Neural progenitor cell (in vitro differentiated cells): Measurements from ENCODE around the gene ZNF681. TPM values are rescaled to one million over a fixed set of nuclear protein-coding genes. Genes with fewer than 3 reads are reported as not detected.
A peak's percentile ranks its signal among the peaks of the same experiment; 100 is the strongest.

Source experiments
- DNase-seq: peaks from one replicate; pipeline ENCODE4 v3.0.0-alpha.2; 2016; ENCODE audit warnings: low spot score
- H2AFZ ChIP-seq: fragments of 200-600 bp; sonication (generic); replicated peaks from 2 replicates; pipeline ENCODE4 v1.6.1; 2016; ENCODE audit warnings: antibody characterized with exemption
- H3F3A ChIP-seq: fragments of 200-600 bp; sonication (generic); 2 replicates; pipeline ENCODE4 v1.6.1; 2016; ENCODE audit warnings: antibody characterized with exemption, low read depth
- H3K27ac ChIP-seq: fragments of 200-600 bp; sonication (generic); 2 replicates; pipeline ENCODE4 v1.5.1; 2016; ENCODE audit warnings: mild to moderate bottlenecking
- H3K27me3 ChIP-seq: fragments of 200-600 bp; sonication (generic); 2 replicates; pipeline ENCODE4 v1.6.1; 2016; ENCODE audit warnings: mild to moderate bottlenecking, moderate library complexity
- H3K36me3 ChIP-seq: fragments of 200-600 bp; sonication (generic); 2 replicates; pipeline ENCODE4 v1.5.1; 2016
- H3K4me1 ChIP-seq: fragments of 200-600 bp; sonication (generic); 2 replicates; pipeline ENCODE4 v1.6.1; 2016; ENCODE audit warnings: mixed run types
- H3K4me2 ChIP-seq: fragments of 200-600 bp; sonication (generic); 2 replicates; pipeline ENCODE4 v1.6.1; 2016
- H3K4me3 ChIP-seq: fragments of 200-600 bp; sonication (generic); 2 replicates; pipeline ENCODE4 v1.5.1; 2016
- H3K79me2 ChIP-seq: fragments of 200-600 bp; sonication (generic); 2 replicates; pipeline ENCODE4 v1.6.1; 2016; ENCODE audit warnings: low read depth
- H3K9ac ChIP-seq: fragments of 200-600 bp; sonication (generic); 2 replicates; pipeline ENCODE4 v1.6.1; 2016
- H3K9me3 ChIP-seq: fragments of 200-600 bp; sonication (generic); 2 replicates; pipeline ENCODE4 v1.5.1; 2016; ENCODE audit warnings: low read depth
- H4K20me1 ChIP-seq: fragments of 200-600 bp; sonication (generic); 2 replicates; pipeline ENCODE4 v1.6.1; 2016; ENCODE audit warnings: low read depth
- H3K27ac Mint-ChIP-seq: 3 replicates; pipeline ENCODE4 v1.8.0; 2021; ENCODE audit warnings: mixed read lengths
- H3K27me3 Mint-ChIP-seq: 2 replicates; pipeline ENCODE4 v1.8.0; 2022; ENCODE audit warnings: low read depth, mild to moderate bottlenecking, inconsistent platforms, moderate library complexity, mixed read lengths; ENCODE audit not compliant: insufficient read depth
- H3K36me3 Mint-ChIP-seq: 3 replicates; pipeline ENCODE4 v1.8.0; 2021; ENCODE audit warnings: mixed read lengths
- H3K4me1 Mint-ChIP-seq: 3 replicates; pipeline ENCODE4 v1.8.0; 2021; ENCODE audit warnings: mixed read lengths
- H3K4me3 Mint-ChIP-seq: 3 replicates; pipeline ENCODE4 v1.8.0; 2021; ENCODE audit warnings: mild to moderate bottlenecking, moderate library complexity, mixed read lengths
- H3K9me3 Mint-ChIP-seq: 3 replicates; pipeline ENCODE4 v1.8.0; 2020; ENCODE audit warnings: mixed read lengths
- CTCF ChIP-seq: fragments of 200-600 bp; sonication (generic); IDR thresholded peaks from 2 replicates; pipeline ENCODE4 v1.5.1; 2017; ENCODE audit warnings: antibody characterized with exemption, mild to moderate bottlenecking
- EZH2 ChIP-seq: fragments of 200-600 bp; sonication (generic); IDR thresholded peaks from 2 replicates; pipeline ENCODE4 v1.6.1; 2017; ENCODE audit warnings: antibody characterized with exemption, mild to moderate bottlenecking, moderate library complexity
- EZH2phosphoT487 ChIP-seq: fragments of 200-600 bp; sonication (generic); IDR thresholded peaks from 2 replicates; pipeline ENCODE4 v1.6.1; 2017; ENCODE audit warnings: antibody characterized with exemption
- total RNA-seq: library from RNA; depleted of rRNA; stranded (reverse); fragments of >200 nt; gene quantifications from 2 replicates; pipeline ENCODE4 v1.2.3, GENCODE V29; 2015; ENCODE audit warnings: low replicate concordance

ZNF681 gene
- 11.4 and 16.7 TPM in 2 replicates for total RNA-seq

DNA sequence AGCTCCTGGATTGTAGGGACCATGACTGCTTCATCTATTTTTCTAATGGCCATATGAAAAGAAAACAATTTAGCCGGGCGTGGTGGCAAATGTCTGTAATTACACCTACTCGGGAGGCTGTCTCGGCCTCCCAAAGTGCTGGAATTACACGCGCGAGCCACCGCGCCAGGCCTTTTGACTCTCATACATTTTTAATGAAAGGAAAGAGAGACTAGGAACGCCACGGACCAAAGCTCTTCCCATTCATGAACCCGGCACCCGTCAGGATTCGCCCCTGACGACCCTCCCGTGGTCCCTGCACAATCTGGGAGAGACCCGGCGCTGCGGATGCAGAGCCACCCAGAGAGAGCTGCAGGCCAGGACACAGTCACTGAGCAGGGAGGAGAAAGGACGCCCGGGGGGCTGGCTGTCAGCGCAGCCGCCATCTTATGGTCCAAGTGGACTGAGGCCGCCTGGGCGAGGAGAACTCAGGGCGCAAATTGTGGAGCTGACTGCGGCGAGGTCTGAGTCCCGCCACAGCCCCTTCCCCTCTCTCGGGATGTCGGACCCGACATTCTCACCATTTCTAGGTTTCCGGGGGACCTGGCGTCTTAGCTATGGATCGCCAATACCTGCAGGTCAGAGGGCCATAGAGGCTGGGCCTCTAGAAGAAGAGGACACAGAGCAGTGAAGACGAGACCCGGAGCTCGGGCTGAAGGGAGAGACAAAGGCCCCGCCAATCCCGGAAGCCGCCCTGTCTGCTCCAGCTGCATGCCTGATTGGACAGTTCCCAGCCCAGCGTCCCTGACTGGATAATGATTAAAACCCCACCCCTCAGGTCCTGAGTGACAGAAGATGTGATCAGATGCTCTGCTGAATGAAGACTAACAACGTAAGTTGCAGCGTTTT lies at the start of gene ZNF681:
TSS of gene ZNF681 (minus strand) at position 705 of the 888 bp plus-strand sequence. CDS start at position 563, 142 bp downstream.
- Mint-ChIP-seq H3K27ac (peak within 1 kb of the TSS; percentile 88), H3K9me3 (peaks cover 50% of the 10 kb centered on the region), H3K36me3 (peaks cover 25% of the 10 kb centered on the region), H3K27me3 (peaks cover 1% of the 10 kb centered on the region), H3K4me1 (peaks cover 2% of the 10 kb centered on the region), H3K4me3 (peak within 1 kb of the TSS; percentile 91)
- no peaks in the 10 kb centered on the region for H3K9me3 ChIP-seq
- H3K27ac ChIP-seq: peak within 1 kb of the TSS; percentile 43
- H3F3A ChIP-seq: peaks cover 6% of the 10 kb centered on the region
- peak; percentile 93 for DNase-seq
- peak within 1 kb of the TSS; percentile 73 for H3K4me3 ChIP-seq
- no peaks in the 10 kb centered on the region for H3K4me1 ChIP-seq
- peak within 1 kb of the TSS; percentile 76 for H3K9ac ChIP-seq
- no peaks in the 10 kb centered on the region for H4K20me1 ChIP-seq
- H3K79me2 ChIP-seq: peaks cover 29% of the 10 kb centered on the region
- H3K36me3 ChIP-seq: no peaks in the 10 kb centered on the region
- TF ChIP-seq CTCF (no peak), EZH2 (no peak), EZH2phosphoT487 (no peak)
- H2AFZ ChIP-seq: peak within 1 kb of the TSS; percentile 81
- H3K27me3 ChIP-seq: no peaks in the 10 kb centered on the region
- H3K4me2 ChIP-seq: peak within 1 kb of the TSS; percentile 88

DNA sequence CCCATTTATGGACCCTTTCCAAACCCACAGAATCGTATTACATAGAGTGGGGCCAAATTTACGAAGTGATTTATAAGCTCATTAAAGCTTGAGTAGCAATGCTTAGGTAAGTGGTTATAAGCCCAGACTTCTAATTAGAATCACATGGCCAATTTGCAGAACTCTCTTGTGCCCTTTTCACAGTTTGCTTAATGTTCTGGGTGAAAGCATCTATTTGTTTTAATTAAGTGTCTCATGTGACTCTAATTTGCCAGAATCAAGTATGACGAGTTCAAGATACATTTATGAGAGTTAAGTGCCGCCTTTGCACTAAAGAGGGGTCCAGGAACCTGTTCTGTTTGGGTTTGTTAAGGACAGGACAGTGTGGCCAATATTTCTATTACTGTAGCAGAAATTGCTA lies 46.0 kb upstream of the ZNF681 start:
- Histone ChIP-seq H3F3A (no peaks in the 10 kb centered on the region), H3K27me3 (no peaks in the 10 kb centered on the region), H4K20me1 (no peaks in the 10 kb centered on the region), H2AFZ (no peak overlapping the region), H3K27ac (no peak overlapping the region), H3K4me2 (no peak overlapping the region), H3K36me3 (no peaks in the 10 kb centered on the region), H3K4me1 (no peaks in the 10 kb centered on the region), H3K9ac (no peak overlapping the region), H3K4me3 (no peak overlapping the region), H3K79me2 (peaks cover 81% of the 10 kb centered on the region), H3K9me3 (no peaks in the 10 kb centered on the region)
- H3K4me1 Mint-ChIP-seq: no peaks in the 10 kb centered on the region
- TF ChIP-seq EZH2phosphoT487 (no peak), CTCF (no peak), EZH2 (no peak)
- no peak overlapping the region for H3K4me3 Mint-ChIP-seq
- no peak for DNase-seq
- peaks cover 50% of the 10 kb centered on the region for H3K36me3 Mint-ChIP-seq
- H3K27me3 Mint-ChIP-seq: peaks cover 2% of the 10 kb centered on the region
- no peak overlapping the region for H3K27ac Mint-ChIP-seq
- peaks cover 67% of the 10 kb centered on the region for H3K9me3 Mint-ChIP-seq

DNA sequence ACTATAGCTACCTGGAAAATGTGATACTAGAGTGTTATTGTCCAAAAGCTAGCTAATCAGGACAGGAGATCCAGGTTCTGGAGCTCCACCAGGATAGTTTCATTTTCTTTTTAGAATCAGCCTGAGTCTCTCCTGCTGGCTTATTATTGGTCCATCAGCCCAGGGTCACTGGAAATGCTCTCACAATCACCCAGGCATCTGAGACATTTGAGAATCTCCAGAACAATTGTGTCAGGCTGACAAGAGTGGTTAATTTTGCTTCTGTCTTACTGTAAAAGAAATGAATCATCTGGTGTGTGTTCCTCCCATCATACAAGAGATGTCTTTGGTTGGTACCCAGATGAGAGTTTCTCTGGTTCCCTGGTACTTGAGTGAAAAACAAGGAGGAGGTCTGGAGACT lies 43.6 kb upstream of the ZNF681 start:
- H3K9me3 Mint-ChIP-seq: peaks cover 63% of the 10 kb centered on the region
- no peaks in the 10 kb centered on the region for H3K9me3 ChIP-seq
- H3K27me3 Mint-ChIP-seq: no peaks in the 10 kb centered on the region
- peaks cover 9% of the 10 kb centered on the region for H4K20me1 ChIP-seq
- H3K4me3 ChIP-seq: no peak overlapping the region
- DNase-seq: no peak
- H3F3A ChIP-seq: no peaks in the 10 kb centered on the region
- H2AFZ ChIP-seq: no peak overlapping the region
- H3K27me3 ChIP-seq: no peaks in the 10 kb centered on the region
- H3K36me3 ChIP-seq: no peaks in the 10 kb centered on the region
- no peaks in the 10 kb centered on the region for H3K4me1 ChIP-seq
- H3K27ac Mint-ChIP-seq: no peak overlapping the region
- H3K4me1 Mint-ChIP-seq: no peaks in the 10 kb centered on the region
- H3K9ac ChIP-seq: no peak overlapping the region
- no peak for TF ChIP-seq EZH2phosphoT487
- no peak overlapping the region for H3K27ac ChIP-seq
- H3K36me3 Mint-ChIP-seq: peaks cover 41% of the 10 kb centered on the region
- no peak overlapping the region for H3K4me3 Mint-ChIP-seq
- peaks cover 92% of the 10 kb centered on the region for H3K79me2 ChIP-seq
- H3K4me2 ChIP-seq: no peak overlapping the region

- H3F3A ChIP-seq: no peaks in the 10 kb centered on the region
- no peaks in the 10 kb centered on the region for H3K36me3 ChIP-seq
- no peaks in the 10 kb centered on the region for H3K4me1 ChIP-seq
- no peak overlapping the region for H3K4me3 ChIP-seq
- H3K79me2 ChIP-seq: peaks cover 92% of the 10 kb centered on the region
- TF ChIP-seq EZH2 (no peak), CTCF (no peak), EZH2phosphoT487 (no peak)
- no peak for DNase-seq
- Mint-ChIP-seq H3K36me3 (peaks cover 37% of the 10 kb centered on the region), H3K4me1 (no peaks in the 10 kb centered on the region), H3K9me3 (peaks cover 62% of the 10 kb centered on the region), H3K27ac (no peak overlapping the region), H3K27me3 (no peaks in the 10 kb centered on the region), H3K4me3 (no peak overlapping the region)
- no peak overlapping the region for H3K4me2 ChIP-seq
- no peak overlapping the region for H3K9ac ChIP-seq
- H3K27me3 ChIP-seq: no peaks in the 10 kb centered on the region
- H3K9me3 ChIP-seq: no peaks in the 10 kb centered on the region
- H2AFZ ChIP-seq: no peak overlapping the region
- H3K27ac ChIP-seq: no peak overlapping the region
- peaks cover 9% of the 10 kb centered on the region for H4K20me1 ChIP-seq
Measured at GRCh38 chr19:23801803-23802202, 43.1 kb upstream of the ZNF681 start.
